Kidney capillary endothelial cell (primary cell): Measurements from ENCODE around the gene ZNF354C.
"Not testable (repeated sequence)": the region's sequence is repeated elsewhere in the genome, so short reads cannot be mapped to it uniquely, and the experiment has no call there.

Experiments
- DNase-seq: peaks from one replicate; pipeline ENCODE4 v3.0.0-alpha.2; 2018; ENCODE audit warnings: low spot score

Gene ZNF354C

DNA sequence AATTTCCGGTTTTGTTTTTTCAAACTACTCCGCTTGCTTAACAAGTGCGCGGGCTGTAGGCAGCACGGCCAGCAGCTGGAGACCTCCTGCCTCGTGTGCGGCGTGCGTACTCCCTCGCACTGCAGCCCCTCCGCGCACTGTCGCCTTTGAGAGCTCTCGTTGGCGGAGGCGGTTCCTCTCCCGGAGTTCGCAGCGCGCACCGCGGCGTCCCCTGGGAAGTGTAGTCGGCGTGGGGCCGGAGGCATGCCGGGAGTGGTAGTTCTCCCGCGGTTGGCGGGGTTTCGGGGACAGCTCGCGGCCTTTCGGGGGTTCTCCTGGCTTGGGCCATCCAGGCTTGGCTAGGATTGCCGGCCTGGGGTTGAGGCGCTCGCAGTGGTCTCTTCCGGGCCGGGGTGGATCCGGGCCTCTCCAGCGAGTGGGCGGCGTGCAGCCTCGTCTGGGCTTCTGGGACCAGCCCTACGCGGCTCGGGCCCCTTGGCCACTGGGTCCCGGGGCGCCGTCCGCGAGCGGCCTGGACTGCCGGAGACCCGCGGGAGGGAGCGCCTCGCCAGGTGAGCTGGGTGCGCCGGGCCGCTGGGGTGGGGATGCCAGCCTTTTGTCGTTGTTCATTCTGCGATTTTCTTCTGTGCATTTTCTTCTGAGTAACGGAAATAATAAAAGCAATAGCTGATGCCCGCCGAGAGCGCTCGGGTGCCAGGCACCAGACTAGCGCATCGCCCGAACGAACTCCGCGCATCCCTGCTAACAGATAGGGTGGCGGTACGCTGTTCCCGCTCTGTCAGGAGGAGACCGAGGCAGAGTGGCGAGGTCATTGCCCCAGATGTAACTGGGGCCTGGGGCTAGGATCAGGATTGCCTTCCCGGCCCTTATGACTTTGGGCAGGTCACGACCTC is at the start of gene ZNF354C:
Gene ZNF354C (plus strand): TSS at position 258 of the 893 bp plus-strand sequence. CDS start 1,696 bp downstream, outside the sequence.
- peak; percentile 81 for DNase-seq

DNA sequence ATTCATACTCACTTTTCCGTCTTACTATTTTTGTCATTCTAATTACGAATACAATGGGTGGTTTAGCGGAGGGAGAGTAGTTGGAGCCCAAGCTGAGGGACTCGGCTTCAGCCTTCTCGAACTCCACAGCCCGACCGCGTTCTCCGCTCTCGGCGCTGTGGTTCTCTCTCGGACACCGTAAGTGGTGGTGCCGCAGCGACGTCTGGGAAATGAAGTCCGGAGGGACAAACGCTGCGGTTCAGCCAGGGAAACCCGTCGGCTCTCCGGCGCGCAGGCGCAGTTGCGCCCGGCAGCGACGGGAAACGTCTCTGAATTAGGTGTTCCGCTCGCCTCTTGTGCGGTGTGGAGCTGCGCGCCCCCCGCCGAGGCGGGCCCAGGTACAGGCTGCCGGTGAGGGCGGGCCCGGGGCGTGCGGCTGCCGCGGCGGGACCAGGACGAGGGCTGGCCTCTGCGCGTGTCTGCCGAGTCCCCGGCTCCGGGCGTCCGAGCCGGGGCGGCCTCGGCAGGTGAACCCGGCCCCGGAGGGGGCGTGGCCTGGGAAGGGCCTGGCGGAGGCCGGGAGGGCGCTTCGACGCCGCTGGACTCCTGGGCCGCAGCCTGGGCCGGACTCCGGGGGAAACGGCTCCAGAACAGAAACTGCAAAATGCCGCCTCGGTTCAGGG is 36.5 kb upstream of the ZNF354C start, which contains the start of gene ZNF879:
Gene ZNF879 (plus strand): TSS at position 277 of the 662 bp plus-strand sequence. CDS start 1,201 bp downstream, outside the sequence.
- DNase-seq = peak; percentile 89

GRCh38 chr5:179033004-179033580 is 27.1 kb upstream of the ZNF354C start:
- DNase-seq = no peak

GRCh38 chr5:179044765-179045164 is 15.4 kb upstream of the ZNF354C start:
- DNase-seq = no peak

GRCh38 chr5:179051784-179052183 is 8.4 kb upstream of the ZNF354C start:
- no peak for DNase-seq

DNA sequence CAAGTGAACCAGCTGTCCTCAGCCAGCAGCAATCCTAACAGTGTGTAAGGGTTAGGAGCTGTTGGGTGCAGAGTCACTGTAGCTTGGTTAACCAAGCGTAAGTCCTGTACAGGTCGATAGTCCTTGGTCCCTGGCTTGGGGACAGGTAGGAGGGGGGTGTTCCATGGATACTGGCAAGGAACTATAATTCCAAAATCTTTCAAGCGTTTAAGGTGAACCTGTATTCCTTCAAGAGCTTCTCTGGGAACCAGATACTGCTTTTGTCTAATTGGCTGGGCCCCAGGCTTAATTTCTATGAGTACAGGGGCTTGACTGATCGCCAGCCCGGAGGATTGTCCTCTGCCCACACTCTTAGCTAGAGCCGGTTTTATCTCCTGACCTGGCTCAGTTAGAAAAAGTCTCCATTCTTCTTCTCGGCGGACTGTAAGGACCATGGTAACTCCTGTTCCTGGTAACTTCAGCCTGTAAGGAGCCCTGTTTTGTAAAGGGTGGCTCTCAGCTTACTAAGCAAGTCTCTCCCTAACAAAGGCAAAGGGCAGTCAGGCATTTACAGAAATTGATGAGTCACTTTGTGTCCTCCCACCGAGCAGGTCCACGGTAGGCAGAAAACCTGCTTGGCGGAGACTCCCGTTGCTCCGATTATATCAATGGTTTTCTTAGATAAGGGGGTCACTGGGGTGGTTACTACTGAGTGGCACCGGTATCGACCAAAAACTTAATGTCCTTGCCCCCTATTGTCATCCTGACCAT is 6.0 kb upstream of the ZNF354C start:
- no peak for DNase-seq

GRCh38 chr5:179054876-179055275 is 5.3 kb upstream of the ZNF354C start:
- no peak for DNase-seq

- DNase-seq = no peak
Measured at GRCh38 chr5:179055436-179055835, 4.7 kb upstream of the ZNF354C start.

GRCh38 chr5:179055841-179056240 is 4.3 kb upstream of the ZNF354C start:
- DNase-seq = no peak

DNA sequence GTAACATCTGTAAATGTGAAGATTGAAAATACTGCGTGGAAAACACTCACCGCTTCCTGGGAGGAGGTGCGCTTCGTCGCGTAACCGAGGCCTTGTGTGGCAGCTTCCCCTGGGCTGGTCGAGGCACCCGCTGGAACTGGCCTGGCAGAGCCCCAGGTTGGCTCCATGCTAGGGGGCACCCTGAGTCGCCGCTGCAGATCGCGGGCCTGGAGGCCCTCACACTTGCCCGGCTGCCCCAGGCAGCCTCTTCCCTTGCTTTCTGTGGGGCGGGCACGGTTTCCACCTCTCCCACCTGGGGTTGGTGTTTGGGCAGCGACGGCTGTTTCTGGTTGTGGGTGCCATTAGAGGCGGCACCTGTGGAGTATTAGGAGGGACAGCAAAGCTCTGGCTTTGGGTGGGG is 852 bp downstream of the ZNF354C start:
- DNase-seq = no peak

- no peak for DNase-seq
Measured at GRCh38 chr5:179065703-179066102, 5.5 kb downstream of the ZNF354C start.

- DNase-seq = no peak
Measured at GRCh38 chr5:179079165-179079987, 19.2 kb downstream of the ZNF354C start.

DNA sequence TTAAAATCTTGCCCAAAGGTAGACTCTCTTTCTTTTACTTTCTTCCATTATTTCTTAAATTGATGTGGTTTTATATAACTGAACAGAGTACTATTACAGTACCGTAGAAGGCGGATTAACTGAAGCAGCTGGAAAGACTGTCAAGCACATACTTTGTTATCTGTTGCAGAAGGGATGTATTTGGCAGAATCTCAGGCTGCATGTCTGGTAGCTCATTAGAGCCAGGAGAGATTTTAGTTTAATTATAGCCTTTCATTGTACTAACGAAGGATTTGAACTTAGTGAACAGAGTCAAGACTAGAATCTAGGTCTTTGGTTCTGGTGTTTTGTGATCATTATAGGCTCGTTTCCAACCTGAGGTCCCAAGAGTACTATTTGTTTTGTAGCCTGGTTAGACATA is 20.6 kb downstream of the ZNF354C start:
- no peak for DNase-seq

DNA sequence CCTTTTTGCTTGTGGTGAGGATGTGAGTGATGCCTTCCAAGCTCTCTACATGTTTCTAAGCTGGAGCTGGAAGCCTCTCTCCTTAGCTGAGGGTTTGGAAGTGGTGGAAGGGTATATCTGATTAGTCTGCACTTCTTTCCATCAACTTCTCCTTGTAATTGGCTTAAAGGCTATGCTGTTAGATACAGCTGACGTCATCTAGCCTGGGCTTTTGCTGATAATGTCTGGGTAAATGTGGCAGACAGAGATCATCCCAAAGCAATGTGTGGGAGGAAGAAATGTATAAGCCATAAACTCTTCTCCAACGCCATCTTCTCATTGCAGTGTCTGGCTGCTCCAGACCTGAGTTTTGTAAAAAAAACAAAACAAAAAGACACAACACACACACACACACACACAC is 29.3 kb downstream of the ZNF354C start:
- DNase-seq = no peak

GRCh38 chr5:179101282-179101681 is 41.1 kb downstream of the ZNF354C start:
- DNase-seq = not testable (repeated sequence)

GRCh38 chr5:179110528-179110927 is 50.4 kb downstream of the ZNF354C start:
- DNase-seq = no peak

DNA sequence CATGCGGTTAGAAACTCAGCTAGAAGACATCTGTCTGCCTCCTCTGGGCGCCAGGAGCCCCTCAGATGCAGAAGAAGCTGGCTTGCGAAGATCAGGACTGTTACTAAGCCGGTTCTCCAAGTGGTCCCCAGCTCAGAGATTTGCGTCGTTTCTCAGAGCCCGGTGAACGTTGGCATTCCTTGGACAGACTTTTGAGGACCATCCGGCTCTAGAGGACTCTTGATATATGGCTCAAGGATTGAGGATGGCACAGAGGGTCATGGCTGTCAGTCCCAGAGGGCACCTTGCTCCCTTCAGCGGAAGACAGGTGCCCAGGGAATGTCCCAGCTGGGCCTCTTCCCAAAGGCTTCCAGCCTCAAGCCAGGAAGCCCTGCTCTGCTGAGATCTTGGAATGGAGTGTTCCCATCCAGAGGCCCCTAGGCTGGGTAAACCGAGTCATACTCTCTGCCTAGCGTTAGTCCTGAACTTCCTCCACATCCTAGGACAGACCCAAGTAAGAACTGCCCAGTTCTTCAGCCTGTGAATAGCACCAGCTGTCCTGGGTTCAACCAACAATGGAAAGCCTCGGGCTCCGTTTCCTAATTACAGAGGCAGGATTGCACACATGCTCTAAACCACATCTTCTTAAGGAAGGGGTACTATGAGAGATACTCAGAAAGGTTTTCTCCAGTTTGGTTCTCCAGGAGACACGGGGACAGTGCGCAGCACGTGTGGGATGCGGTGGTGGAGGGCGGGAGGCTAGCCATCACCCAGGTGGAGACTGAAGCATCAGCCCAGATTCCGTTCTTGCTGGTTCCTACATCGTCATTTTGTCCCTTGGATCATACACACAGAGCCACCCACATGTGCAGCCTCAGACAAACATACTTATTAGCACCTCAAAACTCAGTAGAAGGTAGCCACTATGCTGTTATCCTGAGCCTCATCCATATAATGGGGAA is 51.4 kb downstream of the ZNF354C start:
- no peak for DNase-seq

GRCh38 chr5:179112469-179113142 is 52.4 kb downstream of the ZNF354C start:
- DNase-seq = no peak

DNA sequence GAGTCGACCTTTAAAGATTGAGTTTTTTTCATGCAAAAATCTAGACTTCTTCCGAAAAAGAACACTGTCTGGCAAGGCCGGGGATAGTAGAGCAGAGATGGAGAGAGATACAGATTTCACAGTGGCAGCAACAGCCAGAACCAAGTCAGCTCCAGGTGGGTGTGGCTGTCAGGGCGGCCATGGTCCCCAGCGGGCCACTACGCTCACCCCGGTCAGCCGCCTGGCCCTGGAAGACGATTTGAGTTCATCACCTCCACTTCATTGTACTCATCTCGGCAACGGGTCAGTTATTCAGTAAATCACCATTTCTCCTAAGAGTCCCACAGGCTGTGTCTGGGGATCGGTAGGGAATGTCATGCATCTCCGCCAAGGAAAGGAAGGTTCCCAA is 53.0 kb downstream of the ZNF354C start:
- no peak for DNase-seq
